Adipocyte (in vitro differentiated cells): ENCODE measurements around the gene GNB1L.

Experiments used
- DNase-seq: peaks from one replicate; pipeline ENCODE4 v3.0.0-alpha.2; 2015; ENCODE audit warnings: low read depth
- H3K27me3 ChIP-seq: replicated peaks from 2 replicates; pipeline ENCODE4 v1.7.0; 2013; ENCODE audit warnings: mild to moderate bottlenecking, low read length, moderate library complexity; ENCODE audit not compliant: control insufficient read depth, insufficient read depth
- H3K36me3 ChIP-seq: 2 replicates; pipeline ENCODE4 v1.7.0; 2013; ENCODE audit warnings: low read length, mild to moderate bottlenecking, moderate library complexity; ENCODE audit not compliant: control insufficient read depth, insufficient read depth, severe bottlenecking
- H3K4me1 ChIP-seq: 2 replicates; pipeline ENCODE4 v1.7.0; 2013; ENCODE audit warnings: mild to moderate bottlenecking, low read length, moderate library complexity; ENCODE audit not compliant: control insufficient read depth, insufficient read depth
- H3K4me3 ChIP-seq: 2 replicates; pipeline ENCODE4 v1.7.0; 2013; ENCODE audit warnings: mild to moderate bottlenecking, low read length, moderate library complexity
- H3K9ac ChIP-seq: 2 replicates; pipeline ENCODE4 v1.7.0; 2013; ENCODE audit warnings: mild to moderate bottlenecking, low read length, moderate library complexity
- H3K9me3 ChIP-seq: 2 replicates; pipeline ENCODE4 v1.7.0; 2013; ENCODE audit warnings: mild to moderate bottlenecking, low read length, moderate library complexity; ENCODE audit not compliant: control insufficient read depth

The GNB1L gene

GRCh38 chr22:19767427-19768341 is 87.0 kb downstream of the GNB1L start:
- Histone ChIP-seq H3K36me3 (no peaks in the 10 kb centered on the region), H3K4me3 (no peak overlapping the region), H3K9ac (no peak overlapping the region), H3K9me3 (no peaks in the 10 kb centered on the region), H3K27me3 (peaks cover 54% of the 10 kb centered on the region), H3K4me1 (no peaks in the 10 kb centered on the region)
- DNase-seq: no peak

GRCh38 chr22:19766511-19767426 is 87.9 kb downstream of the GNB1L start:
- H3K4me1 ChIP-seq: no peaks in the 10 kb centered on the region
- H3K36me3 ChIP-seq: no peaks in the 10 kb centered on the region
- no peak overlapping the region for H3K9ac ChIP-seq
- H3K9me3 ChIP-seq: no peaks in the 10 kb centered on the region
- DNase-seq: no peak
- H3K4me3 ChIP-seq: peak overlapping the region; percentile 17
- H3K27me3 ChIP-seq: peaks cover 51% of the 10 kb centered on the region

GRCh38 chr22:19766240-19766510 is 88.5 kb downstream of the GNB1L start:
- Histone ChIP-seq H3K4me1 (no peaks in the 10 kb centered on the region), H3K9me3 (no peaks in the 10 kb centered on the region), H3K9ac (no peak overlapping the region), H3K4me3 (no peak overlapping the region), H3K27me3 (peaks cover 47% of the 10 kb centered on the region), H3K36me3 (no peaks in the 10 kb centered on the region)
- DNase-seq: no peak

GRCh38 chr22:19765477-19766239 is 89.0 kb downstream of the GNB1L start:
- Histone ChIP-seq H3K4me3 (peak overlapping the region; percentile 52), H3K27me3 (peaks cover 47% of the 10 kb centered on the region), H3K4me1 (no peaks in the 10 kb centered on the region), H3K9ac (no peak overlapping the region), H3K36me3 (no peaks in the 10 kb centered on the region), H3K9me3 (no peaks in the 10 kb centered on the region)
- no peak for DNase-seq

GRCh38 chr22:19764636-19765476 is 89.8 kb downstream of the GNB1L start:
- H3K4me1 ChIP-seq: peaks cover under 1% of the 10 kb centered on the region
- no peak for DNase-seq
- H3K9ac ChIP-seq: no peak overlapping the region
- no peaks in the 10 kb centered on the region for H3K36me3 ChIP-seq
- no peaks in the 10 kb centered on the region for H3K9me3 ChIP-seq
- H3K27me3 ChIP-seq: peaks cover 45% of the 10 kb centered on the region
- H3K4me3 ChIP-seq: no peak overlapping the region

- H3K9me3 ChIP-seq: no peaks in the 10 kb centered on the region
- H3K4me3 ChIP-seq: no peak overlapping the region
- no peaks in the 10 kb centered on the region for H3K36me3 ChIP-seq
- H3K4me1 ChIP-seq: peaks cover 3% of the 10 kb centered on the region
- no peak overlapping the region for H3K9ac ChIP-seq
- peaks cover 45% of the 10 kb centered on the region for H3K27me3 ChIP-seq
- no peak for DNase-seq
Observed at GRCh38 chr22:19764299-19764593, 90.4 kb downstream of the GNB1L start.

- H3K4me3 ChIP-seq: no peak overlapping the region
- H3K9me3 ChIP-seq: no peaks in the 10 kb centered on the region
- H3K36me3 ChIP-seq: no peaks in the 10 kb centered on the region
- H3K4me1 ChIP-seq: peaks cover 3% of the 10 kb centered on the region
- H3K27me3 ChIP-seq: peaks cover 40% of the 10 kb centered on the region
- H3K9ac ChIP-seq: no peak overlapping the region
- no peak for DNase-seq
Observed at GRCh38 chr22:19763458-19764298, 91.0 kb downstream of the GNB1L start.

GRCh38 chr22:19762568-19763457 is 91.9 kb downstream of the GNB1L start:
- DNase-seq: no peak
- H3K4me3 ChIP-seq: peak overlapping the region; percentile 47
- peaks cover 3% of the 10 kb centered on the region for H3K4me1 ChIP-seq
- peaks cover 31% of the 10 kb centered on the region for H3K27me3 ChIP-seq
- no peak overlapping the region for H3K9ac ChIP-seq
- H3K9me3 ChIP-seq: no peaks in the 10 kb centered on the region
- no peaks in the 10 kb centered on the region for H3K36me3 ChIP-seq

GRCh38 chr22:19761725-19762567 is 92.7 kb downstream of the GNB1L start:
- H3K36me3 ChIP-seq: no peaks in the 10 kb centered on the region
- H3K9ac ChIP-seq: peak overlapping the region; percentile 45
- H3K27me3 ChIP-seq: peaks cover 27% of the 10 kb centered on the region
- peak overlapping the region; percentile 47 for H3K4me3 ChIP-seq
- H3K9me3 ChIP-seq: no peaks in the 10 kb centered on the region
- H3K4me1 ChIP-seq: peaks cover 3% of the 10 kb centered on the region
- no peak for DNase-seq
